Measurements from ENCODE around the gene DTX4. TPM values are rescaled to one million over a fixed set of nuclear protein-coding genes. Genes with fewer than 3 reads are reported as not detected.

The DTX4 gene
- polyA plus RNA-seq, 3 donors, result 43.0 to 47.5 (median 43.4) TPM

- no peak for DNase-seq (ENCODE audit: low read depth in 3 of 3, low spot score in 2 of 3)
Observed at GRCh38 chr11:59189986-59190385, 18.1 kb downstream of the DTX4 start.

GRCh38 chr11:59191095-59191494 is 19.2 kb downstream of the DTX4 start:
- DNase-seq (ENCODE audit: low read depth in 3 of 3, low spot score in 2 of 3), result no peak

GRCh38 chr11:59191890-59192289 is 20.0 kb downstream of the DTX4 start:
- no peak for DNase-seq (ENCODE audit: low read depth in 3 of 3, low spot score in 2 of 3)

- no peak for DNase-seq (ENCODE audit: low read depth in 3 of 3, low spot score in 2 of 3)
Observed at GRCh38 chr11:59192446-59193020, 20.6 kb downstream of the DTX4 start.

- DNase-seq (ENCODE audit: low read depth in 3 of 3, low spot score in 2 of 3), result no peak
Observed at GRCh38 chr11:59193587-59194130, 21.7 kb downstream of the DTX4 start.

- no peak for DNase-seq (ENCODE audit: low read depth in 3 of 3, low spot score in 2 of 3)
Observed at GRCh38 chr11:59195586-59195985, 23.7 kb downstream of the DTX4 start.

- DNase-seq (ENCODE audit: low read depth in 3 of 3, low spot score in 2 of 3), result no peak
Observed at GRCh38 chr11:59196777-59197176, 24.8 kb downstream of the DTX4 start.

GRCh38 chr11:59197991-59198390 is 26.1 kb downstream of the DTX4 start:
- no peak for DNase-seq (ENCODE audit: low read depth in 3 of 3, low spot score in 2 of 3)

- DNase-seq (ENCODE audit: low read depth in 3 of 3, low spot score in 2 of 3), result no peak
Observed at GRCh38 chr11:59198726-59199125, 26.8 kb downstream of the DTX4 start.

GRCh38 chr11:59199546-59200422 is 27.9 kb downstream of the DTX4 start:
- DNase-seq (ENCODE audit: low read depth in 3 of 3, low spot score in 2 of 3), result no peak

GRCh38 chr11:59200423-59200746 is 28.5 kb downstream of the DTX4 start:
- DNase-seq (ENCODE audit: low read depth in 3 of 3, low spot score in 2 of 3), result no peak

- DNase-seq (ENCODE audit: low read depth in 3 of 3, low spot score in 2 of 3), result no peak
Observed at GRCh38 chr11:59201353-59201752, 29.4 kb downstream of the DTX4 start.

GRCh38 chr11:59204746-59205145 is 32.8 kb downstream of the DTX4 start:
- DNase-seq (ENCODE audit: low read depth in 3 of 3, low spot score in 2 of 3), result no peak

GRCh38 chr11:59205648-59206047 is 33.7 kb downstream of the DTX4 start:
- DNase-seq (ENCODE audit: low read depth in 3 of 3, low spot score in 2 of 3), result no peak

GRCh38 chr11:59206635-59207034 is 34.7 kb downstream of the DTX4 start:
- DNase-seq (ENCODE audit: low read depth in 3 of 3, low spot score in 2 of 3), result no peak

- no peak for DNase-seq (ENCODE audit: low read depth in 3 of 3, low spot score in 2 of 3)
Observed at GRCh38 chr11:59207988-59208451, 36.1 kb downstream of the DTX4 start.

GRCh38 chr11:59208956-59209355 is 37.0 kb downstream of the DTX4 start:
- DNase-seq (ENCODE audit: low read depth in 3 of 3, low spot score in 2 of 3), result no peak

GRCh38 chr11:59212222-59212621 is 40.3 kb downstream of the DTX4 start:
- no peak for DNase-seq (ENCODE audit: low read depth in 3 of 3, low spot score in 2 of 3)

GRCh38 chr11:59212744-59213631 is 41.1 kb downstream of the DTX4 start, which contains the start of gene MPEG1:
MPEG1 (minus strand) TSS chr11:59212927; CDS start chr11:59212865, 62 bp downstream.
- no peak for DNase-seq (ENCODE audit: low read depth in 3 of 3, low spot score in 2 of 3)

- DNase-seq (ENCODE audit: low read depth in 3 of 3, low spot score in 2 of 3), result no peak
Observed at GRCh38 chr11:59214141-59214893, 42.4 kb downstream of the DTX4 start.

Measured in right renal cortex interstitium (tissue), 3 donors.